WTC11 (cell line): ENCODE data around the gene HSPG2. TPM values are rescaled to one million over a fixed set of nuclear protein-coding genes. Genes with fewer than 3 reads are reported as not detected.

Experiments used
- ATAC-seq: fragments of 200-7000 bp; cut with Tn5 transposase; 2 replicates; pipeline ENCODE4 v1.10.0; 2021; ENCODE audit warnings: mild to moderate bottlenecking, moderate library complexity
- CTCF ChIA-PET: fragments of 300-600 bp; sonication (Branson Sonifier 250); formaldehyde crosslinking; loops from one replicate; lab custom pipeline; 2021; ENCODE audit warnings: antibody characterized with exemption; lab: Charles Lee
- POLR2A ChIA-PET: fragments of 350-600 bp; sonication (Branson Sonifier 250); formaldehyde crosslinking; loops from one replicate; lab custom pipeline; 2021; ENCODE audit warnings: antibody characterized with exemption; lab: Charles Lee
- DNase-seq: peaks from one replicate; pipeline ENCODE4 v3.0.0; 2021; ENCODE audit warnings: low spot score
- H3K27ac Mint-ChIP-seq: 2 replicates; pipeline ENCODE4 v1.8.0; 2021; ENCODE audit warnings: mixed read lengths
- H3K27me3 Mint-ChIP-seq: 2 replicates; pipeline ENCODE4 v1.8.0; 2021; ENCODE audit warnings: low read depth, mild to moderate bottlenecking, moderate library complexity, mixed read lengths
- H3K36me3 Mint-ChIP-seq: 2 replicates; pipeline ENCODE4 v1.8.0; 2021; ENCODE audit warnings: mixed read lengths
- H3K4me1 Mint-ChIP-seq: 2 replicates; pipeline ENCODE4 v1.8.0; 2022; ENCODE audit warnings: mixed read lengths
- H3K4me3 Mint-ChIP-seq: 2 replicates; pipeline ENCODE4 v1.8.0; 2021; ENCODE audit warnings: mild to moderate bottlenecking, moderate library complexity, mixed read lengths
- H3K9me3 Mint-ChIP-seq: 2 replicates; pipeline ENCODE4 v1.8.0; 2021; ENCODE audit warnings: mixed read lengths
- ERG ChIP-seq: fragments of 250-450 bp; sonication (Bioruptor Pico); IDR thresholded peaks from 2 replicates; pipeline ENCODE4 v1.8.0; 2021; ENCODE audit warnings: mild to moderate bottlenecking
- ESRRA ChIP-seq: sonication (generic); formaldehyde crosslinking; IDR thresholded peaks from 2 replicates; pipeline ENCODE4 v1.8.1; 2022; ENCODE audit warnings: mild to moderate bottlenecking, missing genetic modification reagents, borderline replicate concordance
- GRHL2 ChIP-seq: fragments of 250-450 bp; sonication (Bioruptor Pico); IDR thresholded peaks from 2 replicates; pipeline ENCODE4 v1.8.0; 2022; ENCODE audit warnings: mild to moderate bottlenecking, moderate library complexity; ENCODE audit not compliant: insufficient replicate concordance, severe bottlenecking
- JUN ChIP-seq: sonication (generic); formaldehyde crosslinking; IDR thresholded peaks from 2 replicates; pipeline ENCODE4 v1.8.0; 2023; ENCODE audit warnings: mild to moderate bottlenecking, missing genetic modification reagents
- MAX ChIP-seq: sonication (generic); formaldehyde crosslinking; IDR thresholded peaks from 2 replicates; pipeline ENCODE4 v1.8.0; 2022; ENCODE audit warnings: mild to moderate bottlenecking, missing genetic modification reagents
- NR2C2 ChIP-seq: sonication (generic); formaldehyde crosslinking; IDR thresholded peaks from 2 replicates; pipeline ENCODE4 v1.8.0; 2022; ENCODE audit warnings: mild to moderate bottlenecking, missing genetic modification reagents
- STAT6 ChIP-seq: sonication (generic); formaldehyde crosslinking; conservative IDR thresholded peaks from 2 replicates; pipeline ENCODE4 v1.8.1; 2023; ENCODE audit warnings: mild to moderate bottlenecking, low read depth, missing genetic modification reagents, moderate library complexity
- ZBTB21 ChIP-seq: sonication (generic); formaldehyde crosslinking; IDR thresholded peaks from 2 replicates; pipeline ENCODE4 v1.8.1; 2023; ENCODE audit warnings: mild to moderate bottlenecking, missing genetic modification reagents, borderline replicate concordance
- ZNF263 ChIP-seq: sonication (generic); formaldehyde crosslinking; IDR thresholded peaks from 2 replicates; pipeline ENCODE4 v1.8.1; 2022; ENCODE audit warnings: low read depth, mild to moderate bottlenecking, moderate library complexity, missing genetic modification reagents
- ZNF416 ChIP-seq: fragments of 250-450 bp; sonication (Bioruptor Pico); IDR thresholded peaks from 2 replicates; pipeline ENCODE4 v1.9.0; 2021; ENCODE audit warnings: mild to moderate bottlenecking, inconsistent platforms
- total RNA-seq: library from RNA; stranded (reverse); gene quantifications from 3 replicates; pipeline ENCODE4 v1.2.3, GENCODE V29; 2021
- TF ChIP-seq, protein P1 (sequence below): sonication (generic); formaldehyde crosslinking; IDR thresholded peaks from 2 replicates; pipeline ENCODE4 v1.8.0; 2023; ENCODE audit warnings: mild to moderate bottlenecking, missing genetic modification reagents
- TF ChIP-seq, protein P2 (sequence below): sonication (generic); formaldehyde crosslinking; IDR thresholded peaks from 2 replicates; pipeline ENCODE4 v1.8.1; 2023; ENCODE audit warnings: mild to moderate bottlenecking, missing genetic modification reagents
- TF ChIP-seq, protein P3 (sequence below): fragments of 250-450 bp; sonication (Bioruptor Pico); IDR thresholded peaks from 2 replicates; pipeline ENCODE4 v1.9.0; 2021; ENCODE audit warnings: mild to moderate bottlenecking, borderline replicate concordance
- TF ChIP-seq, protein P4 (sequence below): fragments of 200-600 bp; IDR thresholded peaks from 2 replicates; pipeline ENCODE4 v1.8.0; 2022; ENCODE audit warnings: antibody characterized with exemption
- TF ChIP-seq, protein P5 (sequence below): sonication (generic); formaldehyde crosslinking; IDR thresholded peaks from 2 replicates; pipeline ENCODE4 v1.8.0; 2022; ENCODE audit warnings: missing genetic modification reagents

HSPG2 gene
- total RNA-seq, 1 experiment from 2014 or later = 120 TPM

GRCh38 chr1:21829294-21829693, 107.8 kb downstream of the HSPG2 start (continued):
- TF ChIP-seq, protein P1, sequence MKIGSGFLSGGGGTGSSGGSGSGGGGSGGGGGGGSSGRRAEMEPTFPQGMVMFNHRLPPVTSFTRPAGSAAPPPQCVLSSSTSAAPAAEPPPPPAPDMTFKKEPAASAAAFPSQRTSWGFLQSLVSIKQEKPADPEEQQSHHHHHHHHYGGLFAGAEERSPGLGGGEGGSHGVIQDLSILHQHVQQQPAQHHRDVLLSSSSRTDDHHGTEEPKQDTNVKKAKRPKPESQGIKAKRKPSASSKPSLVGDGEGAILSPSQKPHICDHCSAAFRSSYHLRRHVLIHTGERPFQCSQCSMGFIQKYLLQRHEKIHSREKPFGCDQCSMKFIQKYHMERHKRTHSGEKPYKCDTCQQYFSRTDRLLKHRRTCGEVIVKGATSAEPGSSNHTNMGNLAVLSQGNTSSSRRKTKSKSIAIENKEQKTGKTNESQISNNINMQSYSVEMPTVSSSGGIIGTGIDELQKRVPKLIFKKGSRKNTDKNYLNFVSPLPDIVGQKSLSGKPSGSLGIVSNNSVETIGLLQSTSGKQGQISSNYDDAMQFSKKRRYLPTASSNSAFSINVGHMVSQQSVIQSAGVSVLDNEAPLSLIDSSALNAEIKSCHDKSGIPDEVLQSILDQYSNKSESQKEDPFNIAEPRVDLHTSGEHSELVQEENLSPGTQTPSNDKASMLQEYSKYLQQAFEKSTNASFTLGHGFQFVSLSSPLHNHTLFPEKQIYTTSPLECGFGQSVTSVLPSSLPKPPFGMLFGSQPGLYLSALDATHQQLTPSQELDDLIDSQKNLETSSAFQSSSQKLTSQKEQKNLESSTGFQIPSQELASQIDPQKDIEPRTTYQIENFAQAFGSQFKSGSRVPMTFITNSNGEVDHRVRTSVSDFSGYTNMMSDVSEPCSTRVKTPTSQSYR (CRISPR knock-in tag) = no peak
- TF ChIP-seq ZBTB21 (CRISPR knock-in tag) = no peak
- no peak for TF ChIP-seq JUN (CRISPR knock-in tag)
- TF ChIP-seq ERG (CRISPR knock-in tag) = no peak
- TF ChIP-seq, protein P2, sequence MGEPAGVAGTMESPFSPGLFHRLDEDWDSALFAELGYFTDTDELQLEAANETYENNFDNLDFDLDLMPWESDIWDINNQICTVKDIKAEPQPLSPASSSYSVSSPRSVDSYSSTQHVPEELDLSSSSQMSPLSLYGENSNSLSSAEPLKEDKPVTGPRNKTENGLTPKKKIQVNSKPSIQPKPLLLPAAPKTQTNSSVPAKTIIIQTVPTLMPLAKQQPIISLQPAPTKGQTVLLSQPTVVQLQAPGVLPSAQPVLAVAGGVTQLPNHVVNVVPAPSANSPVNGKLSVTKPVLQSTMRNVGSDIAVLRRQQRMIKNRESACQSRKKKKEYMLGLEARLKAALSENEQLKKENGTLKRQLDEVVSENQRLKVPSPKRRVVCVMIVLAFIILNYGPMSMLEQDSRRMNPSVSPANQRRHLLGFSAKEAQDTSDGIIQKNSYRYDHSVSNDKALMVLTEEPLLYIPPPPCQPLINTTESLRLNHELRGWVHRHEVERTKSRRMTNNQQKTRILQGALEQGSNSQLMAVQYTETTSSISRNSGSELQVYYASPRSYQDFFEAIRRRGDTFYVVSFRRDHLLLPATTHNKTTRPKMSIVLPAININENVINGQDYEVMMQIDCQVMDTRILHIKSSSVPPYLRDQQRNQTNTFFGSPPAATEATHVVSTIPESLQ (CRISPR knock-in tag) = no peak
- TF ChIP-seq GRHL2 = no peak
- no peak for TF ChIP-seq ZNF416

DNA sequence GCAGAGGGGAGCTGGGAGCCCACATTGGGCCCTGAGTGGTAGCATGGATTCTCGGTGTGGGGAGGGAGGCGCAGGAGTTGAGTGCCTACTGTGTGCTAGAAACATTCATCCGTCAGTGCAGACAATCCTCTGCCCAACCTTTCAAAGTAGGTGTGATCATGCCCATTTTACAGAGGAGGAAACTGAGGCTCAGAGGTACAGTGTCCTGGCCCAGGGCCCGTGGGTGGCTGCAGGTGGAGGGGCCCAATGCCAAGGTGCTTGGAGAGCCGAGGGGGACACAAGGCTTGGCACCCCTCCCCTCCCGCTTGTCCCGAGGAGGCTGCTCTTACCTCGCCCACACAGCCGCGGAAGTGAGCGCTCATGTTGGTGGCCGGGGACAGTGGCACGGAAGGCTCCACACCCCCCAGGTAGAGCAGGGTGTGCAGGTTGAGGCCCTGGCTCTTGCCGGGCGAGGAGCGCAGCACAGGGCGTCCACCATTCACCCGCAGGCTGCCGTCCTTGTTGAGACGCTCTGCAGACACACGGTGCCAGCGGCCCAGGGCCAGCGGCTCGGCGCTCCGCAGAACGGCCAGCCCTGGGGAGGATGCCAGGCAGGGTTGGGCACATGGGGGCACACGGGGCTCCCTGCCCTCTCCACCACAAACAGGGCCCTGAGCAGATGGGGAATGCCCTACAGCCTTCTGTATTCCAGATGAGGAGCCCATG, 108.5 kb downstream of the HSPG2 start:
- ATAC-seq = no peak
- Mint-ChIP-seq H3K27me3 (no peaks in the 10 kb centered on the region), H3K4me1 (no peaks in the 10 kb centered on the region), H3K27ac (no peak overlapping the region), H3K9me3 (peaks cover 1% of the 10 kb centered on the region), H3K36me3 (peaks cover 38% of the 10 kb centered on the region), H3K4me3 (no peak overlapping the region)
- POLR2A ChIA-PET = no interaction called here
- no peak for DNase-seq
- CTCF ChIA-PET = no interaction called here
- TF ChIP-seq, protein P3, sequence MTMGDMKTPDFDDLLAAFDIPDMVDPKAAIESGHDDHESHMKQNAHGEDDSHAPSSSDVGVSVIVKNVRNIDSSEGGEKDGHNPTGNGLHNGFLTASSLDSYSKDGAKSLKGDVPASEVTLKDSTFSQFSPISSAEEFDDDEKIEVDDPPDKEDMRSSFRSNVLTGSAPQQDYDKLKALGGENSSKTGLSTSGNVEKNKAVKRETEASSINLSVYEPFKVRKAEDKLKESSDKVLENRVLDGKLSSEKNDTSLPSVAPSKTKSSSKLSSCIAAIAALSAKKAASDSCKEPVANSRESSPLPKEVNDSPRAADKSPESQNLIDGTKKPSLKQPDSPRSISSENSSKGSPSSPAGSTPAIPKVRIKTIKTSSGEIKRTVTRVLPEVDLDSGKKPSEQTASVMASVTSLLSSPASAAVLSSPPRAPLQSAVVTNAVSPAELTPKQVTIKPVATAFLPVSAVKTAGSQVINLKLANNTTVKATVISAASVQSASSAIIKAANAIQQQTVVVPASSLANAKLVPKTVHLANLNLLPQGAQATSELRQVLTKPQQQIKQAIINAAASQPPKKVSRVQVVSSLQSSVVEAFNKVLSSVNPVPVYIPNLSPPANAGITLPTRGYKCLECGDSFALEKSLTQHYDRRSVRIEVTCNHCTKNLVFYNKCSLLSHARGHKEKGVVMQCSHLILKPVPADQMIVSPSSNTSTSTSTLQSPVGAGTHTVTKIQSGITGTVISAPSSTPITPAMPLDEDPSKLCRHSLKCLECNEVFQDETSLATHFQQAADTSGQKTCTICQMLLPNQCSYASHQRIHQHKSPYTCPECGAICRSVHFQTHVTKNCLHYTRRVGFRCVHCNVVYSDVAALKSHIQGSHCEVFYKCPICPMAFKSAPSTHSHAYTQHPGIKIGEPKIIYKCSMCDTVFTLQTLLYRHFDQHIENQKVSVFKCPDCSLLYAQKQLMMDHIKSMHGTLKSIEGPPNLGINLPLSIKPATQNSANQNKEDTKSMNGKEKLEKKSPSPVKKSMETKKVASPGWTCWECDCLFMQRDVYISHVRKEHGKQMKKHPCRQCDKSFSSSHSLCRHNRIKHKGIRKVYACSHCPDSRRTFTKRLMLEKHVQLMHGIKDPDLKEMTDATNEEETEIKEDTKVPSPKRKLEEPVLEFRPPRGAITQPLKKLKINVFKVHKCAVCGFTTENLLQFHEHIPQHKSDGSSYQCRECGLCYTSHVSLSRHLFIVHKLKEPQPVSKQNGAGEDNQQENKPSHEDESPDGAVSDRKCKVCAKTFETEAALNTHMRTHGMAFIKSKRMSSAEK (CRISPR knock-in tag) = no peak
- no peak for TF ChIP-seq MAX (CRISPR knock-in tag)
- no peak for TF ChIP-seq ESRRA
- TF ChIP-seq, protein P4, sequence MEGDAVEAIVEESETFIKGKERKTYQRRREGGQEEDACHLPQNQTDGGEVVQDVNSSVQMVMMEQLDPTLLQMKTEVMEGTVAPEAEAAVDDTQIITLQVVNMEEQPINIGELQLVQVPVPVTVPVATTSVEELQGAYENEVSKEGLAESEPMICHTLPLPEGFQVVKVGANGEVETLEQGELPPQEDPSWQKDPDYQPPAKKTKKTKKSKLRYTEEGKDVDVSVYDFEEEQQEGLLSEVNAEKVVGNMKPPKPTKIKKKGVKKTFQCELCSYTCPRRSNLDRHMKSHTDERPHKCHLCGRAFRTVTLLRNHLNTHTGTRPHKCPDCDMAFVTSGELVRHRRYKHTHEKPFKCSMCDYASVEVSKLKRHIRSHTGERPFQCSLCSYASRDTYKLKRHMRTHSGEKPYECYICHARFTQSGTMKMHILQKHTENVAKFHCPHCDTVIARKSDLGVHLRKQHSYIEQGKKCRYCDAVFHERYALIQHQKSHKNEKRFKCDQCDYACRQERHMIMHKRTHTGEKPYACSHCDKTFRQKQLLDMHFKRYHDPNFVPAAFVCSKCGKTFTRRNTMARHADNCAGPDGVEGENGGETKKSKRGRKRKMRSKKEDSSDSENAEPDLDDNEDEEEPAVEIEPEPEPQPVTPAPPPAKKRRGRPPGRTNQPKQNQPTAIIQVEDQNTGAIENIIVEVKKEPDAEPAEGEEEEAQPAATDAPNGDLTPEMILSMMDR = no peak
- TF ChIP-seq, protein P5, sequence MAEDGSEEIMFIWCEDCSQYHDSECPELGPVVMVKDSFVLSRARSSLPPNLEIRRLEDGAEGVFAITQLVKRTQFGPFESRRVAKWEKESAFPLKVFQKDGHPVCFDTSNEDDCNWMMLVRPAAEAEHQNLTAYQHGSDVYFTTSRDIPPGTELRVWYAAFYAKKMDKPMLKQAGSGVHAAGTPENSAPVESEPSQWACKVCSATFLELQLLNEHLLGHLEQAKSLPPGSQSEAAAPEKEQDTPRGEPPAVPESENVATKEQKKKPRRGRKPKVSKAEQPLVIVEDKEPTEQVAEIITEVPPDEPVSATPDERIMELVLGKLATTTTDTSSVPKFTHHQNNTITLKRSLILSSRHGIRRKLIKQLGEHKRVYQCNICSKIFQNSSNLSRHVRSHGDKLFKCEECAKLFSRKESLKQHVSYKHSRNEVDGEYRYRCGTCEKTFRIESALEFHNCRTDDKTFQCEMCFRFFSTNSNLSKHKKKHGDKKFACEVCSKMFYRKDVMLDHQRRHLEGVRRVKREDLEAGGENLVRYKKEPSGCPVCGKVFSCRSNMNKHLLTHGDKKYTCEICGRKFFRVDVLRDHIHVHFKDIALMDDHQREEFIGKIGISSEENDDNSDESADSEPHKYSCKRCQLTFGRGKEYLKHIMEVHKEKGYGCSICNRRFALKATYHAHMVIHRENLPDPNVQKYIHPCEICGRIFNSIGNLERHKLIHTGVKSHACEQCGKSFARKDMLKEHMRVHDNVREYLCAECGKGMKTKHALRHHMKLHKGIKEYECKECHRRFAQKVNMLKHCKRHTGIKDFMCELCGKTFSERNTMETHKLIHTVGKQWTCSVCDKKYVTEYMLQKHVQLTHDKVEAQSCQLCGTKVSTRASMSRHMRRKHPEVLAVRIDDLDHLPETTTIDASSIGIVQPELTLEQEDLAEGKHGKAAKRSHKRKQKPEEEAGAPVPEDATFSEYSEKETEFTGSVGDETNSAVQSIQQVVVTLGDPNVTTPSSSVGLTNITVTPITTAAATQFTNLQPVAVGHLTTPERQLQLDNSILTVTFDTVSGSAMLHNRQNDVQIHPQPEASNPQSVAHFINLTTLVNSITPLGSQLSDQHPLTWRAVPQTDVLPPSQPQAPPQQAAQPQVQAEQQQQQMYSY = no peak
- no peak for TF ChIP-seq NR2C2 (CRISPR knock-in tag)
- TF ChIP-seq GRHL2 = no peak
- no peak for TF ChIP-seq STAT6 (CRISPR knock-in tag)
- no peak for TF ChIP-seq ZNF263 (CRISPR knock-in tag)
